Measurements from ENCODE around the gene AGBL4.

DNA sequence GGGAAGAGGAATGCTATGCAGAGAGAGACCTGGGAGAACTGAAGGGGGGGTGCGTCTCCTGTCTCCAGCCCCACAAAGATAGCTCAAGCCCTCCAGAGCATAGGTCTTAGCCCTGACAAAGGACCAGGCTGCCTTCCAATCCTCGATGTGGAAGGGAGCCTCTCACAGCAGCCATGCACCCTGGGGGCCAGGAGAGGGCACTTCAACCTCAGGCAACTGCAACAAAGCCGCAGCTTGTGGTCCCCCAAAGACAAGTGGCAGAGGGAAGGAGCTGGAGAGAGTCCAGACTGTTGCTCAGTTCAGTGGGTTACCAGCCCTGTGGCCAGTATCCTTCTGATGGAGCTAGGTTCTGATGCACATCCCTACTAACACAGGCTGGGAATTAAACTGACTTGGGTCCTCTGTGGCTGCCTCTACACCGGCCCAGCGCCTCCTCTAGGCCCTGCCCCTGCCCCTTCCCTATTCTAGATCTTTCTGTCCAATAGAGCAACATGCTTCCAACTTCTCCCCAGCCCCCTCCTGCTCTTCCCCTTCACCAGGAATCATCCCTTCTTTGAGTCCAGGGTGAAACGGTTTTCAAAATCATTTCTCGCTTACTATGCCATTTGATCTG, 1451.0 kb downstream of the AGBL4 start:
- TF ChIP-seq CTCF (IDR thresholded peaks at IDR 0.05) (peak in 2 of 3 donors; percentile 41 to 56), POLR2A (IDR thresholded peaks at IDR 0.05) (no peak), POLR2AphosphoS5 (IDR thresholded peaks at IDR 0.05) (no peak)

All from breast epithelium (tissue), 3 donors.